Measurements from ENCODE around the gene MAFB.
"Not testable (repeated sequence)": the region's sequence is repeated elsewhere in the genome, so short reads cannot be mapped to it uniquely, and the experiment has no call there.

The MAFB gene

DNA sequence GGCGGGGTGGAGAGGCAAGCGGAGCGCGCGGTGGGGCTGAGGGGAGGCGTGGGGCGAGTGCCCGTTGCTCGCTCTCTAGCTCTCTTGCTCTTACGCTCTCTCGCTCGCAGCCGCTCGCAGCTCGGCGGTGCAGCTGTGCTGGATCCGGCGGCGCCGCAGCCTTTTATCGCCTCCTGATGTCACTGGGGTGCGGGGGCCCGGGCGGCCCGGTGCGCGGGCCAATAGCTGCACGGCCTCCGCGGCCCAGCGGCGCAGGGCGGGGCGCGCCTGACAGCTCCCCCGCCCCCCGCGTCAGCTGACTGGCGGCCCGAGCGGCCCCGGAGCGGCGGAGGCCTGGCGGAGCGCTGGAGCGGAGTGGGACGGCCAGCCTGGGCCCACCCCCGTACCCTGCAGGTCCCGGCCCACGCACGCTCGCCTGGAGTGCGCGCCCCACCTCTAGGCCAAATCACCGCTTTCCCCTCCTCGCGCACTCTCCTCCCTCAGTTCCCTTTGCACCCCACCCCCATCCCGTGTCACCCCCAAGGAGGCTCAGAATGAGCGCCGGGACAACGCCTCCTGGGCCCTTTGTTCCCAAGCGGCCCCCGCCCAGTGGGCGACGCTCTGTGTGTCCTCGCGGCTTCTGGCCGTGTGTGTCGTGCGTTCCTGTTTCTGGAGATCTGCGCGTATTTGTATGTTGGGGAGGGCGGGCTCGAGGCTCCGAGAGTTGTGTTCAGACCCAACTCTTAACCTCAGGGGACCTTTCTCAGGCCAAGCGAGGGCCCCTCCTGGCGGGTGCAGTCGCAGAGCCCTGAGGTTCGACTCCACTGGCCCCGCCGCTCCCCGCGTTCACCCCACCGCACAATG lies at the start of gene MAFB:
Gene MAFB (minus strand): TSS at position 137 of the 843 bp plus-strand sequence. CDS start 386 bp downstream, outside the sequence.
- H3K4me1 ChIP-seq (ENCODE audit: control insufficient read depth, insufficient read depth, low read length), result peaks cover 27% of the 10 kb centered on the region
- H3K27ac ChIP-seq (ENCODE audit: low read depth, low read length), result no peak within 1 kb of the TSS

DNA sequence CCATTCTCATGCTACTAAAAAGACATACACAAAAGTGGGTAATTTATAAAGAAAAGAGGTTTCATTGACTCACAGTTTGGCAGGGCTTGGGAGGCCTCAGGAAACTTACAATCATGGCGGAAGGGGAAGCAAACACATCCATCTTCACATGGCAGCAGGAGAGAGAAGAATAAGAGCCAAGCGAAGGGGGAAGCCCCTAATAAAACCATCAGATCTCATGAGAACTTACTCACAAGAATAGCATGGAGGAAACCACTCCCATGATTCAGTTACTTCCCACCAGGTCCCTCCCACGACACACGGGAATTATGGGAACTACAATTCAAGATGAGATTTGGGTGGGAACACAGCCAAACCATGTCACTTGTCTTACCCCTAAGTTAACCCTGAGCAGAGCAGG lies 47.4 kb upstream of the MAFB start:
- H3K9me3 ChIP-seq (ENCODE audit: control insufficient read depth, insufficient read depth, low read length); H3K4me3 ChIP-seq (ENCODE audit: low read depth, low read length); H3K4me1 ChIP-seq (ENCODE audit: control insufficient read depth, insufficient read depth, low read length); H3K27me3 ChIP-seq (ENCODE audit: control insufficient read depth, insufficient read depth, low read length); H3K27ac ChIP-seq (ENCODE audit: low read depth, low read length); H3K9ac ChIP-seq (ENCODE audit: low read depth, low read length); H3K36me3 ChIP-seq (ENCODE audit: control insufficient read depth, insufficient read depth, low read length): not testable (repeated sequence)

More for the DNA sequence above, at the start of gene MAFB:
- Histone ChIP-seq H3K36me3 (ENCODE audit: control insufficient read depth, insufficient read depth, low read length) (no peaks in the 10 kb centered on the region), H3K27me3 (ENCODE audit: control insufficient read depth, insufficient read depth, low read length) (peaks cover 100% of the 10 kb centered on the region), H3K4me3 (ENCODE audit: low read depth, low read length) (peak within 1 kb of the TSS; percentile 69), H3K9ac (ENCODE audit: low read depth, low read length) (no peak within 1 kb of the TSS), H3K9me3 (ENCODE audit: control insufficient read depth, insufficient read depth, low read length) (no peaks in the 10 kb centered on the region)

DNA sequence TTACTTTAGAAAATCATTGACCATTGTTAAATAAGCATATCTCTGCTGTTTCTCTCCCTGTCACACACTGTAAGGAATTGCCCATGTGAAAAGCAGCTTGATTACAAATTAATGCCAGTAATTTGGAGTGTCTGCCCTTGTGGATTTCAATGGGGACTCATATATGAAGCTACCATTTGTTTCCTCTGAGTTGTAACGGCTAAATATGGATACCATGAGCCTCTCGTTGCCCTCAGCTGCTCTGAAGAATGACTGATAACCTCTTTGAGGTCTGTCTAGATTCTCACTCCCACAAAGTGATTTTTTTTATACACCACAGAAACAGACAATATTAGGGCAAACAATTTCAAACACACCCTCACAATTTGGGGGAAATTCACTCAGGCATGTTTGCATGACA lies 40.0 kb upstream of the MAFB start:
- H3K9me3 ChIP-seq (ENCODE audit: control insufficient read depth, insufficient read depth, low read length), result no peaks in the 10 kb centered on the region
- H3K4me3 ChIP-seq (ENCODE audit: low read depth, low read length), result no peak overlapping the region
- H3K9ac ChIP-seq (ENCODE audit: low read depth, low read length), result no peak overlapping the region
- no peaks in the 10 kb centered on the region for H3K4me1 ChIP-seq (ENCODE audit: control insufficient read depth, insufficient read depth, low read length)
- no peak overlapping the region for H3K27ac ChIP-seq (ENCODE audit: low read depth, low read length)
- no peaks in the 10 kb centered on the region for H3K27me3 ChIP-seq (ENCODE audit: control insufficient read depth, insufficient read depth, low read length)
- no peaks in the 10 kb centered on the region for H3K36me3 ChIP-seq (ENCODE audit: control insufficient read depth, insufficient read depth, low read length)

DNA sequence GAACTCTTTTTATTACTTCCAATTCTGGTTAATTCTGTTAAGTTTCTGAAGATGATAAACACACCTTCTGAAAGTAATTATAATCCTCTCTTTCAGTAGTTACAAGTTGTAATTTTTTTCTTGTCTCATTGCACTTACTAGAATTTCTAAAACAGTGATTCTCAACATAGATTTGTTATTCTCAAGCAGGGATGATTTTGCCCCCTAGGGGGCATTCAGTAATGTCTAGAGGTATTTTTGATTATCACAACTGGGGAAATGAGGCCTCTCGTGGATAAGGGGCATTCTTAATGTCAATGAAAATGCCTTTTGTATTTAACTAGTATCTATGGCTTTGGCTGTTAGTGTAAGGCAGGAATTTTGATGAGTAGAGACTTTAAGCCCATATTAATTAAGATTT lies 39.4 kb upstream of the MAFB start:
- Histone ChIP-seq H3K9ac (ENCODE audit: low read depth, low read length) (no peak overlapping the region), H3K27me3 (ENCODE audit: control insufficient read depth, insufficient read depth, low read length) (no peaks in the 10 kb centered on the region)

DNA sequence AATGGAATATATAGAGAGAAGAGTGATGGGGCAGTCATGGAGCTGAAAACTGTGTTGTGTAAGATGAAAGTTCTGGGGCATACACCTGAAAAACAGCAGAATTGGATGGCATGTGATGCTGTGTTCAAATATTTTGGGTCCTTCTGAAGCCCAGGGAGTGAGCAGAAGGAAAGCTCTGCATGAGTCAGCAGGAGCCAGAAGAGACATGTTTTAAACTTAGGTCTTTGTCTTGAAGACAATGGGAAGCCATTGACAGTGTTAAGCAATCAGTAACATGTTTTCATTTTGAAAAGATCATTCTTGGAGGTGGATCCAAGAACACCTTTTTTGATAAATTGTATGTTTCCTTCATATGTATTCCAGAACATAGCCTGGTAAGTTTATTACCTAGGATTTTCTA lies 38.9 kb upstream of the MAFB start:
- Histone ChIP-seq H3K4me1 (ENCODE audit: control insufficient read depth, insufficient read depth, low read length) (no peaks in the 10 kb centered on the region), H3K36me3 (ENCODE audit: control insufficient read depth, insufficient read depth, low read length) (no peaks in the 10 kb centered on the region), H3K4me3 (ENCODE audit: low read depth, low read length) (no peak overlapping the region), H3K27me3 (ENCODE audit: control insufficient read depth, insufficient read depth, low read length) (no peaks in the 10 kb centered on the region), H3K9ac (ENCODE audit: low read depth, low read length) (no peak overlapping the region), H3K27ac (ENCODE audit: low read depth, low read length) (no peak overlapping the region), H3K9me3 (ENCODE audit: control insufficient read depth, insufficient read depth, low read length) (no peaks in the 10 kb centered on the region)

More for the DNA sequence above, 39.4 kb upstream of the MAFB start:
- no peaks in the 10 kb centered on the region for H3K36me3 ChIP-seq (ENCODE audit: control insufficient read depth, insufficient read depth, low read length)
- no peaks in the 10 kb centered on the region for H3K4me1 ChIP-seq (ENCODE audit: control insufficient read depth, insufficient read depth, low read length)
- no peak overlapping the region for H3K27ac ChIP-seq (ENCODE audit: low read depth, low read length)
- H3K4me3 ChIP-seq (ENCODE audit: low read depth, low read length), result no peak overlapping the region
- H3K9me3 ChIP-seq (ENCODE audit: control insufficient read depth, insufficient read depth, low read length), result no peaks in the 10 kb centered on the region

DNA sequence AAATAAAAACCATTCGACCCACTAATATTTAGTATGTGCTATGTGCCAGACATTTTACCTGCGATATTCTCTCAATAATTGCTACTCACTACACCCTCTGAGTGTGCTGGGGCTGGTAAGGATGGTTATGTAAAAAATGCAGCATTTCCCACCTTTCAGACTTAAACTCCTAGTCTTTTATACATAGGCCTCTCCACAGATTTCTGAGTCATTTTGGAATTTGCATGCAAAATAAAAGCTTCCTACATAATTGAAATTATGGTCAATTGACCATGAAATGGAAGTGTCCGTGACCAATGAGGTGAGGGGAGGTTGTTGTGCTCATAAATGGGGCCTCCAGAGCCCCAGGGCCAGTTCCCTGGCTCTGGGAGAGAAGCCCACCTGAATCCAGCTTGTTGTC lies 37.7 kb upstream of the MAFB start:
- Histone ChIP-seq H3K27me3 (ENCODE audit: control insufficient read depth, insufficient read depth, low read length) (no peaks in the 10 kb centered on the region), H3K9ac (ENCODE audit: low read depth, low read length) (no peak overlapping the region), H3K27ac (ENCODE audit: low read depth, low read length) (no peak overlapping the region), H3K36me3 (ENCODE audit: control insufficient read depth, insufficient read depth, low read length) (no peaks in the 10 kb centered on the region), H3K4me1 (ENCODE audit: control insufficient read depth, insufficient read depth, low read length) (no peaks in the 10 kb centered on the region), H3K4me3 (ENCODE audit: low read depth, low read length) (no peak overlapping the region), H3K9me3 (ENCODE audit: control insufficient read depth, insufficient read depth, low read length) (no peaks in the 10 kb centered on the region)

DNA sequence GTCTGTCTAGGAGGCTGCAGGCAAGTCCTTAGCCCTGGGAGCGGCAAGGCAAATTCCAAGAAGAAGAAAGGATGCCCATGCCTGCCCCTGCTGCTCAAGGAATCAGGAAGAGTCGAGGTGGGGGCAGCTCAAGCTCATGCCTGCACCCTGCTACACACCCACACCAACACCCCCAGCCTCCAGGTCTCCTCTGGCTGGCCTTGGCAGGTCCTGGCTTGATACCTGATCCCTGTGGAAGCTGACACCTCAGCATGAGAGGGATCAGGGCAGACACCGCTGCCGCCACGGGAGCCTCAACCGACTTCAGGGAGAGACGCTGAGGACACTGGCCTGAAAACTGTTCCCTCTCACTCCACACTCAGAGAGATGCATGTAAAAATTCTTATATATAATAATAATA lies 35.5 kb upstream of the MAFB start:
- Histone ChIP-seq H3K9me3 (ENCODE audit: control insufficient read depth, insufficient read depth, low read length) (no peaks in the 10 kb centered on the region), H3K27ac (ENCODE audit: low read depth, low read length) (no peak overlapping the region), H3K36me3 (ENCODE audit: control insufficient read depth, insufficient read depth, low read length) (no peaks in the 10 kb centered on the region), H3K27me3 (ENCODE audit: control insufficient read depth, insufficient read depth, low read length) (no peaks in the 10 kb centered on the region), H3K4me3 (ENCODE audit: low read depth, low read length) (no peak overlapping the region), H3K9ac (ENCODE audit: low read depth, low read length) (no peak overlapping the region), H3K4me1 (ENCODE audit: control insufficient read depth, insufficient read depth, low read length) (no peaks in the 10 kb centered on the region)

DNA sequence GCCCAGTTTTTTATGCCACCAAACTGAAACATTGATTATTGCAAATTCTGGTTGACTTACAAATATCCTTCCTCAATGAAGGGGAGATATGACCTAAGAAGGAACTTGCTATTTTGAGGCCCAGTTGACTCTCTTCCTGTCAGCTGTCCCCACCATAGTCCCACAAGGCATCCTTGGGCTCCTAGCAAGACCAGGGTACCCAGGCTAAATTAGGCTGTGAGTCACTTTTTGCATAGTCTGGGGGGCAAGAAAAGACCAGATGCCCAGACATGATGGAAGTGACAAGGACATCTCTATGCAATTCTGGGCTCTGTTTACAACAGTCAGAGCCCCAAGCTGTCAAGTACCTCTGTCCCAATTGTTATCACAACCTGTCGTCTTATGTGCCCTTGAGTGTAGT lies 31.8 kb upstream of the MAFB start:
- H3K4me3 ChIP-seq (ENCODE audit: low read depth, low read length), result no peak overlapping the region
- no peak overlapping the region for H3K27ac ChIP-seq (ENCODE audit: low read depth, low read length)
- H3K9me3 ChIP-seq (ENCODE audit: control insufficient read depth, insufficient read depth, low read length), result no peaks in the 10 kb centered on the region
- no peaks in the 10 kb centered on the region for H3K36me3 ChIP-seq (ENCODE audit: control insufficient read depth, insufficient read depth, low read length)
- no peaks in the 10 kb centered on the region for H3K27me3 ChIP-seq (ENCODE audit: control insufficient read depth, insufficient read depth, low read length)
- no peaks in the 10 kb centered on the region for H3K4me1 ChIP-seq (ENCODE audit: control insufficient read depth, insufficient read depth, low read length)
- H3K9ac ChIP-seq (ENCODE audit: low read depth, low read length), result no peak overlapping the region

DNA sequence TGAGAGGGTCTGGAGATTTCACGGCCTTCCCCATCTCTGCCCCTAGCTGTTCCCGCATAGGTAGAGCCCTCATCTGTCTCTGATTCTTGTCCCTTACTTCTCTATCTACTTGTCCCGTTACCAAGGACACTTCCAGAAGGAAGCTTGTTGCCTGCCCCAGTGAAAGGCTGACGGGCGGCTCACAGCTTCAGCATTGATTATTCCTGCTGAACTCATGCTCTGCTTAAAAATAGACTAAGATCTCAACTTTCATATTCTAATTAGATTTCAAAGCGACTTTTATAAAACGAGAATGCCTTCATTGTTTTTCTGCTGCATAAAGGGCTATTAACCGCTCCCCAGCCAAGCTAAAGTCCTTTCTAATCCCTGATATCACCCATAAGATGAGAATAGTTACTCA lies 31.1 kb upstream of the MAFB start:
- Histone ChIP-seq H3K36me3 (ENCODE audit: control insufficient read depth, insufficient read depth, low read length) (no peaks in the 10 kb centered on the region), H3K9me3 (ENCODE audit: control insufficient read depth, insufficient read depth, low read length) (no peaks in the 10 kb centered on the region), H3K9ac (ENCODE audit: low read depth, low read length) (no peak overlapping the region), H3K4me1 (ENCODE audit: control insufficient read depth, insufficient read depth, low read length) (no peaks in the 10 kb centered on the region), H3K27me3 (ENCODE audit: control insufficient read depth, insufficient read depth, low read length) (no peaks in the 10 kb centered on the region), H3K27ac (ENCODE audit: low read depth, low read length) (no peak overlapping the region), H3K4me3 (ENCODE audit: low read depth, low read length) (no peak overlapping the region)

DNA sequence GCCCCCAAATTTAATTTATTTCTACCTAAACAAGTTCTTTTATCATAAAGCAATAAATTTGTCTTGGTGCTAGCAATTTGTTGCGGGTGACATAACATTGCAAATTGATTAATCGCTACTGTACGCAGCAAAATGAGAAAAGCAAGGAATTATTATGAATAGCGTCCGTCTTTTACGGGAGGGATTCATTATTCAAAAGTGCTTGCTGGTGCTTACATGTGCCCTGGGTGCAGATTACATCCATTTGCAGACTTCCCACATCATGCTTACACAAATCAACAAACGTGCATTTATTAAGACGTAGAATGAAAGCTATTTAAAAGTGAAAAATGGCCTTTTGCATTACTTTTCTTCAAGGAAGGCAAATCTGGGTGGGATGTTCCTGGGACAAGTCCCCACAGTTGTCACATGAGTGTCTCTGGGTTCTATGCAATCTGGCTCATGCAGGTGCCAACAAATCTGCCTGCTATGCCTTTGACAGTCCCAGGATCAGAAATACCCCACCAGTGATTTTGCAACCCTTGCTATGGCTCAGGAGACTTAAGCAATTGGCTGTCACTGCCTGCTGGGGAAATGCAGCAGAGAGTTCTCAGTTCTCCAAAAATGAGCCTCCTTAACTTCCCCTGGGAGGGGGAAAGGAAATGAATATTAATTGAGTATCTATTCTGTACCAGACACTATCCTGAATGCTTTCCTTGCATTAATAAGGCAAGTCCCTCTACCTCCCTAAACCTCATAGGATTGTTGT lies 30.1 kb upstream of the MAFB start:
- Histone ChIP-seq H3K27me3 (ENCODE audit: control insufficient read depth, insufficient read depth, low read length) (no peaks in the 10 kb centered on the region), H3K4me3 (ENCODE audit: low read depth, low read length) (no peak overlapping the region), H3K9ac (ENCODE audit: low read depth, low read length) (no peak overlapping the region), H3K36me3 (ENCODE audit: control insufficient read depth, insufficient read depth, low read length) (no peaks in the 10 kb centered on the region), H3K4me1 (ENCODE audit: control insufficient read depth, insufficient read depth, low read length) (no peaks in the 10 kb centered on the region), H3K9me3 (ENCODE audit: control insufficient read depth, insufficient read depth, low read length) (no peaks in the 10 kb centered on the region), H3K27ac (ENCODE audit: low read depth, low read length) (no peak overlapping the region)

DNA sequence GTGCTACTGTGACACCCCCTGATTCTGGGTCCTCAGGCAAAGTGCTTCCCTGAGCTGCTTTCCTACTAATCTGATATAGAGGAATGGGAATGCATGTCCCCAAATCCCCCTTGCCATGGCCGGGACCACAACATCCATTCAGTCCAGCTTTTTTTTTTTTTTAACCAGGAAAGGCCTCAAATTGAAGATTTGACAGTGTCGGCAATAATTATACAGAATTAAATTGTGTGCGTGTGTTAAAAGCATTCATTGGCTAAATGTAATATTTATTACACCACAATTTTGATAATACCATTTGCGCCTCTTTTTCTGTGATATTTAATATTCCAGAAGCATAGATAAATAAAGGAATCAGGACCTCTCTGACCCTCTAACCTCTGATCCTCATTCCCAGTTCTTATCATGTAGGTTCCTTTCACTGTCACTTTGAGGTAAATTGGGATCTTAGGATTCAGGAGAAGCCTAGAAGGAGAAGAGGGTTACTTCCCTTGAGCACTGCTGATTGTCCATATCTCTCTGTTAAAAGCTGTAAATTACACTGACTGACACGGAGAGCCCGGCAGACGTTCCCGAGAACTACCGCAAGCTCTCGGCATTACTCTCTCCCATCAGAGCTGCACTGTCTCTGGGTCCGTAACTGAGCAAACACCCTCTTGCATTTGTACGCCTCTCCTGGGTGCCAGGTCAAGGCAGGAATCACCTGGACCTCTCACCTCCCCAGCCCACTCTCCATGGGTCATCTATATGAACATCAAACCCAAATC lies 29.4 kb upstream of the MAFB start:
- H3K27ac ChIP-seq (ENCODE audit: low read depth, low read length), result no peak overlapping the region
- no peaks in the 10 kb centered on the region for H3K9me3 ChIP-seq (ENCODE audit: control insufficient read depth, insufficient read depth, low read length)
- no peak overlapping the region for H3K4me3 ChIP-seq (ENCODE audit: low read depth, low read length)
- no peak overlapping the region for H3K9ac ChIP-seq (ENCODE audit: low read depth, low read length)
- H3K4me1 ChIP-seq (ENCODE audit: control insufficient read depth, insufficient read depth, low read length), result no peaks in the 10 kb centered on the region
- H3K36me3 ChIP-seq (ENCODE audit: control insufficient read depth, insufficient read depth, low read length), result no peaks in the 10 kb centered on the region
- H3K27me3 ChIP-seq (ENCODE audit: control insufficient read depth, insufficient read depth, low read length), result no peaks in the 10 kb centered on the region
